HUES6 (cell line): ENCODE measurements around the gene CLASP1.

Experiments
- H3K27ac ChIP-seq: 2 replicates; pipeline ENCODE4 v1.7.0; 2013; ENCODE audit warnings: low read depth, mild to moderate bottlenecking, low read length, inconsistent platforms
- H3K27me3 ChIP-seq: 2 replicates; pipeline ENCODE4 v1.6.1; 2013; ENCODE audit warnings: low read length; ENCODE audit not compliant: control insufficient read depth, insufficient read depth
- H3K36me3 ChIP-seq: 2 replicates; pipeline ENCODE4 v1.6.1; 2013; ENCODE audit warnings: low read length; ENCODE audit not compliant: control insufficient read depth, insufficient read depth
- H3K4me1 ChIP-seq: 2 replicates; pipeline ENCODE4 v1.6.1; 2013; ENCODE audit warnings: low read length; ENCODE audit not compliant: control insufficient read depth, insufficient read depth
- H3K4me3 ChIP-seq: 2 replicates; pipeline ENCODE4 v1.5.1; 2013; ENCODE audit warnings: low read depth, low read length
- H3K9ac ChIP-seq: one replicate; pipeline ENCODE4 v1.6.1; 2013; ENCODE audit warnings: mild to moderate bottlenecking, low read length
- H3K9me3 ChIP-seq: 2 replicates; pipeline ENCODE4 v1.6.1; 2013; ENCODE audit warnings: low read depth, low read length; ENCODE audit not compliant: control insufficient read depth, insufficient read depth

The CLASP1 gene

GRCh38 chr2:121470917-121471316, 178.3 kb downstream of the CLASP1 start:
- Histone ChIP-seq H3K4me1 (peaks cover 29% of the 10 kb centered on the region), H3K27ac (0 out of 2 replicates have a peak overlapping the region, but pooled peaks have one; percentile 7), H3K27me3 (no peaks in the 10 kb centered on the region)

DNA sequence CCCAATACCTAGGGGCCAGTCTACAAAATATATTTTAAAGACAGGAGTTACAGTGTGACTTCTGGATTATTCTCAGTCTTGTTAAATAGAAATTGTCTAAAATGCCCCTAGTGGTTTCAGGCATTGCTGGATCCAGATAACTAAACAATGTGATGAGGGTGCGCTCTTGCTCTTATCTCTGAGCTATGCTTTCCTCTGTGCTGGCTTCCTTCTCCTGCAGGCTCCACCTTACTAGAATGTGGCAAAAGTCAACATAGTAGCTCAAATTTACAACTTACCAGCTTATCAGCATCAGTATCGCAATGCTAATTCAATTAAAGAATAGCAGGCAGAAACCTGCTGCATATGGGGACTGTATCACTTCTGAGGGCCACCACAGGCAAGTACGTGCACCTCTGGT, 179.9 kb downstream of the CLASP1 start:
- no peak overlapping the region for H3K9ac ChIP-seq
- no peaks in the 10 kb centered on the region for H3K27me3 ChIP-seq
- peaks cover 3% of the 10 kb centered on the region; the same call in 1 of the 2 replicates for H3K9me3 ChIP-seq
- H3K4me1 ChIP-seq = peaks cover 21% of the 10 kb centered on the region
- no peak overlapping the region for H3K4me3 ChIP-seq
- peaks cover 32% of the 10 kb centered on the region for H3K36me3 ChIP-seq
- no peak overlapping the region for H3K27ac ChIP-seq

More at GRCh38 chr2:121470917-121471316, 178.3 kb downstream of the CLASP1 start:
- Histone ChIP-seq H3K9ac (no peak overlapping the region), H3K36me3 (peaks cover 32% of the 10 kb centered on the region), H3K4me3 (no peak overlapping the region), H3K9me3 (peaks cover 3% of the 10 kb centered on the region; the same call in 1 of the 2 replicates)

GRCh38 chr2:121468936-121469335, 180.3 kb downstream of the CLASP1 start:
- no peak overlapping the region for H3K9ac ChIP-seq
- H3K27ac ChIP-seq = no peak overlapping the region
- peaks cover 32% of the 10 kb centered on the region for H3K36me3 ChIP-seq
- H3K27me3 ChIP-seq = no peaks in the 10 kb centered on the region
- peaks cover 21% of the 10 kb centered on the region for H3K4me1 ChIP-seq
- peaks cover 3% of the 10 kb centered on the region; the same call in 1 of the 2 replicates for H3K9me3 ChIP-seq
- H3K4me3 ChIP-seq = no peak overlapping the region

GRCh38 chr2:121459291-121459690, 190.0 kb downstream of the CLASP1 start:
- Histone ChIP-seq H3K27ac (no peak overlapping the region), H3K36me3 (peaks cover 56% of the 10 kb centered on the region), H3K4me1 (no peaks in the 10 kb centered on the region), H3K9ac (no peak overlapping the region), H3K4me3 (no peak overlapping the region), H3K9me3 (no peaks in the 10 kb centered on the region), H3K27me3 (no peaks in the 10 kb centered on the region)

GRCh38 chr2:121456325-121456724, 192.9 kb downstream of the CLASP1 start:
- no peak overlapping the region for H3K27ac ChIP-seq
- no peaks in the 10 kb centered on the region for H3K27me3 ChIP-seq
- H3K4me3 ChIP-seq = no peak overlapping the region
- H3K9ac ChIP-seq = no peak overlapping the region
- H3K4me1 ChIP-seq = no peaks in the 10 kb centered on the region
- H3K9me3 ChIP-seq = no peaks in the 10 kb centered on the region
- H3K36me3 ChIP-seq = peaks cover 55% of the 10 kb centered on the region

DNA sequence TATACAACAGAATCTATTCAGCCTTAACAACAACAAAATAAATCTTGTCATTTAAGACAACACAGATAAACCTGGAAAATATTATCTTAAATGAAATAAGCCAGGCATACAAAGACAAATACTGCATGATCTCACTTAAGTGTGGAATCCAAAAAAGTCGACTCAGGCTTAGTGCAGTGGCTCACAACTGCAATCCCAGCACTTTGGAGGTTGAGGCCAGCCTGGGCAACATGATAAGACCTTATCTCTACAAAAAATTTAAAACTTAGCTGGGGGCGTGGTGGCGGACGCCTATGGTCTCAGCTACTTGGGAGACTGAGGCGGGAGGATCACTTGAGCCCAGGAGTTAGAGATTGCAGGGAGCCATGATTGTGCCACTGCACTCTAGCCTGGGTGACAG, 193.8 kb downstream of the CLASP1 start:
- no peaks in the 10 kb centered on the region for H3K4me1 ChIP-seq
- no peak overlapping the region for H3K4me3 ChIP-seq
- H3K27ac ChIP-seq = no peak overlapping the region
- H3K9ac ChIP-seq = no peak overlapping the region
- peaks cover 55% of the 10 kb centered on the region for H3K36me3 ChIP-seq
- no peaks in the 10 kb centered on the region for H3K27me3 ChIP-seq
- no peaks in the 10 kb centered on the region for H3K9me3 ChIP-seq

DNA sequence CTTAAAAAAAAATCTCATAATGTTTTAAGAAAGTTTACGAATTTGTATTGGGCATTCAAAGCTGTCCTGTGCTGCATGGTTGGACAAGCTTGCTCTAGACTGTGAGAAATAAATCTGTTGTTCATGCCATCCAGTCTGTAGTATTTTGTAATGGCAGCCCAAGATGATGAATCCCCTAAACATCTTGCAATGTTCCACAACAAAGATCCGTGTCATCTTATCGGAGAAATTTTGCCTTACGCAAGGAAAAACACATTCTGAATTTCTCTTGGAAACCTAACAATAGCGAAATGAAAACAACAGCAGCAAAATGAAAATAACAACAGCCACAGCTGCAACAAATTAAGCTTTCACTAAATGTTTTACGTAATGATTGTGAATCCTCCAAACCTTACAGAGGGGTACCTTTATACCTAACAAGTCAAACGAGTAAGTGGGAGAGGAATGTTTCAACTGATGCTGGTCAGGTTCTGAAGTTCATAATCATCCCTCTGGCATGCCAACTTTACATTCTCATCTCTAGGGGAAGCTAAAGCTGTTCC, 194.6 kb downstream of the CLASP1 start:
- H3K36me3 ChIP-seq = peaks cover 56% of the 10 kb centered on the region

DNA sequence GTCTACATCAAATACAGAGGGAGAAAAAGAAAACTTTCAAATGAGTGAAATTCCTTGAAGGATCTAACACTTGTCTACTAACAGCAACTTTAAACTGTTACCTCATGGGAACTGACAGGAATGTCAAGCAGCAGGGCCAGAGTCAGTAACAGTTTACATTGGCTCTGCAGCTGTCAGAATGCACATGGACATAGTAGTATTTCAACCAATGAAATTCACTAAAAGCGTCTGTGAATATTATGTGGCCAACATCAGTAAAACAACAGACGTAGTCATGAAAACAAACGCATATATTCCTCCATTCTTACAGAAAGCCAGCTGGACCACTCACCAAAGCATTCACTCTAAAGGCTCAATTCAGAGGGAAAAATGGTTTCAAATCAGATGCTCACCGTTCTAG, 197.9 kb downstream of the CLASP1 start:
- peaks cover 70% of the 10 kb centered on the region for H3K36me3 ChIP-seq
- no peak overlapping the region for H3K9ac ChIP-seq
- no peaks in the 10 kb centered on the region for H3K9me3 ChIP-seq
- no peak overlapping the region for H3K4me3 ChIP-seq
- no peaks in the 10 kb centered on the region for H3K4me1 ChIP-seq
- no peaks in the 10 kb centered on the region for H3K27me3 ChIP-seq
- H3K27ac ChIP-seq = no peak overlapping the region

More for the DNA sequence above, 194.6 kb downstream of the CLASP1 start:
- Histone ChIP-seq H3K27ac (no peak overlapping the region), H3K9me3 (no peaks in the 10 kb centered on the region), H3K4me1 (no peaks in the 10 kb centered on the region), H3K4me3 (no peak overlapping the region), H3K27me3 (no peaks in the 10 kb centered on the region), H3K9ac (no peak overlapping the region)

DNA sequence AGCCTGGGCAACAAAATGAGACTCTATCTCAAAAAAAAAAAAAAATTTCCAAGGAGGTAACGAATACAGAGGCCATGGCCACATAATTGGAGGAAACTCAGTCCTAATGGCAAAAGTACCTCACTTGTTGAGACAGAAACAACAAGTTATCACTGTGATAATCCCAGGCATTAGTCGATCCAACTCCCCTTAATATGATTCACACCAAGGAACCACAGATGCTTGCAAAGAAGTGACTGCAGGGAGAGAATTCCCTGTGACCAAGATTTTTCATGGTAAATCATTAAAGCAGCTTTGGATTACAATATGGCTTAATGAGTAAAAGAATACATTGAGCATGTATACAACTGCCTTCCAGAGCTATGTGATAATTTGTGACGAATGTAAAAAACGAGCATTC, 199.0 kb downstream of the CLASP1 start:
- Histone ChIP-seq H3K36me3 (peaks cover 79% of the 10 kb centered on the region), H3K4me3 (no peak overlapping the region), H3K4me1 (no peaks in the 10 kb centered on the region), H3K27ac (no peak overlapping the region), H3K27me3 (no peaks in the 10 kb centered on the region), H3K9ac (no peak overlapping the region), H3K9me3 (no peaks in the 10 kb centered on the region)

GRCh38 chr2:121446647-121447241, 202.5 kb downstream of the CLASP1 start:
- Histone ChIP-seq H3K4me1 (no peaks in the 10 kb centered on the region), H3K9me3 (no peaks in the 10 kb centered on the region), H3K36me3 (peaks cover 85% of the 10 kb centered on the region), H3K27me3 (no peaks in the 10 kb centered on the region), H3K4me3 (no peak overlapping the region), H3K27ac (no peak overlapping the region), H3K9ac (no peak overlapping the region)

DNA sequence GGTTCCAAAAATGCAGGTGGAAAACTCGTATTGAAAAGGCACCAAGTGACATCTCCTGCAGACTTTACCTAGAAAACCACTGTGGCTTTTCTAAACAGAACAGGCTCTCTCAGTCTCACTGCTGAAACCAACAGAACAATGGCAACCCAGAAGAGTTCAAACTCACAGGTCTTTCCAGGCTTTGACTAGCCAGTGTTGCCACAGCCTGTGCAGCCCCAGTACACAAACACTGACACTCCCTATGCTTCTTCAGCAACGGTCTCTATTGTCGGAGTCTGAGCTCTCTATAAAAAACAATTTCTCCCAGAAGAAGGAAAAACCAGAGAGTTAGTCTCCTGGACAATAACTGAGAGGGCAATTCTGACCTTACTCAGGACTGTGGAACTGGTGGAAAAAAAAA, 206.4 kb downstream of the CLASP1 start:
- Histone ChIP-seq H3K9ac (no peak overlapping the region), H3K9me3 (no peaks in the 10 kb centered on the region), H3K4me1 (no peaks in the 10 kb centered on the region), H3K27ac (no peak overlapping the region), H3K27me3 (no peaks in the 10 kb centered on the region), H3K36me3 (peaks cover 55% of the 10 kb centered on the region), H3K4me3 (no peak overlapping the region)
